Dedifferentiated amniotic fluid mesenchymal stem cell (primary cell): ENCODE data around the gene KLHL20.

ENCODE experiments used
- DNase-seq: peaks from one replicate; pipeline ENCODE4 v3.0.0-alpha.2; 2016; ENCODE audit errors: extremely low spot score

The KLHL20 gene

DNA sequence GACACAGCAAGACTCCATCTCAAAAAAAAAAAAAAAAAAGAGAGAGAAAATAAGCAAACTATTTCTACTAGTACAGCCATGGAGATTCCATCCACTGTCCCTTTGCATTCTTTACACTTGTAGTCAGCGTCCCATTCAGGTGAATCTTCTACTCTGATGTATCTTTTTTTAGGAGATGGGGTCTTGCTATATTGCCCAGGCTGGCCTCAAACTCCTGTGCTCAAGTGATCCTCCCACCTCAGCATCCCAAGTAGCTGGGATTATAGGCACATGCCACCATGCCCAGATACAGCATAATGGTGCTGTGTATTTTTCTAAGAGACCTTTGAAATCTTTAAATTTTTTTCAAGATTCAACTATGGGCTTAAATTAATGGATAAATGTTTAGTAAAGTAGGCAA is 118.0 kb downstream of the KLHL20 start:
- DNase-seq: no peak
